ENCODE results near the gene UQCR10. TPM values are rescaled to one million over a fixed set of nuclear protein-coding genes. Genes with fewer than 3 reads are reported as not detected.

UQCR10 gene
- total RNA-seq, 1 donor from 2014 or later, result 120 TPM

- Mint-ChIP-seq H3K27me3 (no peaks in the 10 kb centered on the region), H3K9me3 (ENCODE audit: low read depth) (no peaks in the 10 kb centered on the region), H3K4me1 (ENCODE audit: low read depth) (no peaks in the 10 kb centered on the region), H3K4me3 (ENCODE audit: low read depth) (no peak overlapping the region), H3K27ac (no peak overlapping the region), H3K36me3 (ENCODE audit: insufficient read depth) (peaks cover 5% of the 10 kb centered on the region)
- no peak for TF ChIP-seq CTCF (IDR thresholded peaks at IDR 0.05; ENCODE audit: unreplicated experiment)
- no peak for DNase-seq (ENCODE audit: low spot score, unreplicated experiment)
Observed at GRCh38 chr22:29742326-29742725, 24.8 kb upstream of the UQCR10 start.

- Mint-ChIP-seq H3K36me3 (ENCODE audit: insufficient read depth) (peaks cover 5% of the 10 kb centered on the region), H3K9me3 (ENCODE audit: low read depth) (no peaks in the 10 kb centered on the region), H3K27me3 (no peaks in the 10 kb centered on the region), H3K4me1 (ENCODE audit: low read depth) (no peaks in the 10 kb centered on the region), H3K4me3 (ENCODE audit: low read depth) (no peak overlapping the region), H3K27ac (no peak overlapping the region)
- DNase-seq (ENCODE audit: low spot score, unreplicated experiment), result no peak
- TF ChIP-seq CTCF (IDR thresholded peaks at IDR 0.05; ENCODE audit: unreplicated experiment), result no peak
Observed at GRCh38 chr22:29744902-29745301, 22.3 kb upstream of the UQCR10 start.

GRCh38 chr22:29747832-29748231 lies 19.3 kb upstream of the UQCR10 start:
- no peak overlapping the region for H3K4me3 Mint-ChIP-seq (ENCODE audit: low read depth)
- H3K9me3 Mint-ChIP-seq (ENCODE audit: low read depth), result no peaks in the 10 kb centered on the region
- H3K27me3 Mint-ChIP-seq, result no peaks in the 10 kb centered on the region
- DNase-seq (ENCODE audit: low spot score, unreplicated experiment), result no peak
- peaks cover 2% of the 10 kb centered on the region for H3K36me3 Mint-ChIP-seq (ENCODE audit: insufficient read depth)
- H3K4me1 Mint-ChIP-seq (ENCODE audit: low read depth), result no peaks in the 10 kb centered on the region
- no peak for TF ChIP-seq CTCF (IDR thresholded peaks at IDR 0.05; ENCODE audit: unreplicated experiment)
- no peak overlapping the region for H3K27ac Mint-ChIP-seq

GRCh38 chr22:29748248-29748893 lies 18.8 kb upstream of the UQCR10 start:
- Mint-ChIP-seq H3K27ac (no peak overlapping the region), H3K36me3 (ENCODE audit: insufficient read depth) (peaks cover 2% of the 10 kb centered on the region), H3K9me3 (ENCODE audit: low read depth) (no peaks in the 10 kb centered on the region), H3K4me3 (ENCODE audit: low read depth) (no peak overlapping the region), H3K27me3 (no peaks in the 10 kb centered on the region), H3K4me1 (ENCODE audit: low read depth) (no peaks in the 10 kb centered on the region)
- DNase-seq (ENCODE audit: low spot score, unreplicated experiment), result no peak
- no peak for TF ChIP-seq CTCF (IDR thresholded peaks at IDR 0.05; ENCODE audit: unreplicated experiment)

- DNase-seq (ENCODE audit: low spot score, unreplicated experiment), result no peak
- H3K36me3 Mint-ChIP-seq (ENCODE audit: insufficient read depth), result peaks cover 2% of the 10 kb centered on the region
- H3K27ac Mint-ChIP-seq, result no peak overlapping the region
- no peaks in the 10 kb centered on the region for H3K9me3 Mint-ChIP-seq (ENCODE audit: low read depth)
- no peak overlapping the region for H3K4me3 Mint-ChIP-seq (ENCODE audit: low read depth)
- H3K4me1 Mint-ChIP-seq (ENCODE audit: low read depth), result no peaks in the 10 kb centered on the region
- no peaks in the 10 kb centered on the region for H3K27me3 Mint-ChIP-seq
- no peak for TF ChIP-seq CTCF (IDR thresholded peaks at IDR 0.05; ENCODE audit: unreplicated experiment)
Observed at GRCh38 chr22:29750029-29750428, 17.1 kb upstream of the UQCR10 start.
